GM12878 (cell line): ENCODE measurements around the gene GGCX. TPM values are rescaled to one million over a fixed set of nuclear protein-coding genes. Genes with fewer than 3 reads are reported as not detected.

Source experiments
- BMI1 ChIP-seq: fragments of 450-650 bp; IDR thresholded peaks from 2 replicates; pipeline ENCODE4 v1.6.1; 2016; ENCODE audit warnings: mild to moderate bottlenecking, moderate library complexity, borderline replicate concordance
- E4F1 ChIP-seq: fragments of 450-650 bp; IDR thresholded peaks from 2 replicates; pipeline ENCODE4 v1.6.1; 2018; ENCODE audit warnings: borderline replicate concordance, mild to moderate bottlenecking; ENCODE audit not compliant: partially characterized antibody
- GATAD2B ChIP-seq: fragments of 450-650 bp; conservative IDR thresholded peaks from 2 replicates; pipeline ENCODE4 v1.6.1; 2017; ENCODE audit warnings: low read depth, mild to moderate bottlenecking, moderate library complexity
- MEF2B ChIP-seq: fragments of 450-650 bp; IDR thresholded peaks from 2 replicates; pipeline ENCODE4 v1.6.1; 2018; ENCODE audit warnings: mild to moderate bottlenecking, moderate library complexity; ENCODE audit not compliant: partially characterized antibody, poor library complexity, severe bottlenecking
- PAX5 ChIP-seq: IDR thresholded peaks from 2 replicates; pipeline ENCODE4 v1.6.1; 2011; ENCODE audit warnings: low read depth, low read length, borderline replicate concordance
- PAX8 ChIP-seq: fragments of 450-650 bp; IDR thresholded peaks from 2 replicates; pipeline ENCODE4 v1.6.1; 2017; ENCODE audit warnings: mild to moderate bottlenecking, moderate library complexity
- PKNOX1 ChIP-seq: fragments of 450-650 bp; IDR thresholded peaks from 2 replicates; pipeline ENCODE4 v1.6.1; 2016; ENCODE audit warnings: mild to moderate bottlenecking
- POLR2A ChIP-seq: IDR thresholded peaks from 2 replicates; pipeline ENCODE4 v1.6.1; 2011; ENCODE audit warnings: low read depth, mild to moderate bottlenecking, low read length
- REST ChIP-seq: IDR thresholded peaks from 2 replicates; pipeline ENCODE4 v1.6.1; 2012; ENCODE audit warnings: mild to moderate bottlenecking, low read depth, low read length
- SIN3A ChIP-seq: IDR thresholded peaks from 2 replicates; pipeline ENCODE4 v1.6.1; 2012; ENCODE audit warnings: low read depth, low read length, improper control_type of control experiment
- SREBF1 ChIP-seq: IDR thresholded peaks from 2 replicates; pipeline ENCODE4 v1.6.1; 2012; ENCODE audit warnings: mild to moderate bottlenecking, low read length
- TAF1 ChIP-seq: IDR thresholded peaks from 2 replicates; pipeline ENCODE4 v1.6.1; 2011; ENCODE audit warnings: mild to moderate bottlenecking, low read depth, low read length, borderline replicate concordance
- USF2 ChIP-seq: IDR thresholded peaks from 2 replicates; pipeline ENCODE4 v1.6.1; 2011; ENCODE audit warnings: low read depth, low read length, improper control_type of control experiment, borderline replicate concordance
- polyA plus RNA-seq, 11 experiments: library from polyadenylated mRNA; depleted of rRNA in 4 of 11; unstranded in 6 of 11; stranded (reverse) in 5 of 11; fragments of >200 nt; fragmentation: Nextera tagmentation in 4 of 11; fragmentation: Illumina TruSeq in 1 of 11; extraction: Ambion mirVana in 4 of 11; extraction: Trizol in 1 of 11; gene quantifications; 1 replicate in 1 of 11; 2 replicates in 10 of 11; pipeline versions ENCODE4 v1.2.1 to v1.2.3, GENCODE V29; 2011 to 2016; ENCODE audit warnings: inconsistent platforms in 2 of 11, missing spikeins in 2 of 11, low read depth in 1 of 11
- total RNA-seq, 4 experiments: library from RNA; depleted of rRNA in 3 of 4; stranded (reverse); fragments of >200 nt in 3 of 4; fragmentation: Illumina TruSeq in 1 of 4; extraction: Trizol in 1 of 4; gene quantifications; 2 replicates each; pipeline versions ENCODE4 v1.2.1 to v1.2.3, GENCODE V29; 2013 to 2021

GGCX gene
- total and polyA plus RNA-seq, 10 of the 15 experiments (the other 5 are each of a cell fraction or from before 2014, with no cell fraction given) = 18.1 to 52.7 (median 25.0) TPM

- 0 out of 2 replicates have a peak, but pooled peaks have one; percentile 9 for TF ChIP-seq TAF1
- TF ChIP-seq SREBF1 = no peak
- TF ChIP-seq MEF2B = no peak
- TF ChIP-seq POLR2A = peak; percentile 72
- no peak for TF ChIP-seq GATAD2B
- no peak for TF ChIP-seq PAX5
- no peak for TF ChIP-seq BMI1
- no peak for TF ChIP-seq PAX8
- peak; percentile 21 for TF ChIP-seq E4F1
- TF ChIP-seq USF2 = no peak
- no peak for TF ChIP-seq SIN3A
- no peak for TF ChIP-seq REST
- no peak for TF ChIP-seq PKNOX1
Measured at GRCh38 chr2:85577386-85578242, 16.3 kb upstream of the GGCX start, which contains the start of gene VAMP8 (continued).
